Gastroesophageal sphincter (tissue), 4 donors: ENCODE data around the gene LRTM1. TPM values are rescaled to one million over a fixed set of nuclear protein-coding genes. Genes with fewer than 3 reads are reported as not detected.

Experiments used
- ATAC-seq: fragments of 150-250 bp; one replicate; pipeline ENCODE4 v1.9.1; 2016; ENCODE audit warnings: mild to moderate bottlenecking, moderate library complexity
- H3K27ac ChIP-seq, 4 donors: fragments of 200-600 bp; sonication (generic) in 3 of 4; 1 replicate in 3 of 4; 2 replicates in 1 of 4; pipeline ENCODE4 v1.5.1; 2016 to 2019
- H3K27me3 ChIP-seq: fragments of 200-600 bp; sonication (generic); one replicate; pipeline ENCODE4 v1.5.1; 2019
- H3K36me3 ChIP-seq, 2 donors: fragments of 200-600 bp; sonication (generic); one replicate each; pipeline ENCODE4 v1.5.1; 2019; ENCODE audit warnings: control low read depth in 1 of 2
- H3K4me1 ChIP-seq, 3 donors: fragments of 200-600 bp; sonication (generic); 1 replicate in 2 of 3; 2 replicates in 1 of 3; pipeline ENCODE4 v1.5.1; 2016 to 2019; ENCODE audit warnings: control low read depth in 2 of 3
- H3K4me3 ChIP-seq, 2 donors: fragments of 200-600 bp; sonication (generic); one replicate each; pipeline ENCODE4 v1.5.1; 2019; ENCODE audit warnings: mild to moderate bottlenecking in 1 of 2, moderate library complexity in 1 of 2
- H3K9me3 ChIP-seq, 3 donors: fragments of 200-600 bp; sonication (generic); one replicate each; pipeline ENCODE4 v1.5.1; 2017 to 2019; ENCODE audit warnings: control low read depth in 2 of 3
- EP300 ChIP-seq: sonication (generic); formaldehyde crosslinking; IDR thresholded peaks from one replicate; pipeline ENCODE4 v1.6.1; 2017; ENCODE audit warnings: antibody characterized with exemption, mild to moderate bottlenecking
- POLR2A ChIP-seq, 2 donors: fragments of 450-650 bp; IDR thresholded peaks; one replicate each; pipeline ENCODE4 v1.6.1; 2017; ENCODE audit warnings: antibody characterized with exemption in 2 of 2, mild to moderate bottlenecking in 2 of 2, moderate library complexity in 1 of 2
- POLR2AphosphoS5 ChIP-seq: sonication (generic); formaldehyde crosslinking; IDR thresholded peaks from one replicate; pipeline ENCODE4 v1.6.1; 2017; ENCODE audit warnings: antibody characterized with exemption
- WGBS, 2 donors: methylation state at CpG; one replicate each; pipeline ENCODE4 v1.1.5; 2018; ENCODE audit warnings: low coverage in 1 of 2; 5-methylcytosine and 5-hydroxymethylcytosine counted together
- total RNA-seq, 4 donors: library from RNA; depleted of rRNA; stranded (reverse); fragments of >200 nt; gene quantifications; one replicate each; pipeline ENCODE4 v1.1.0, GENCODE V29; 2016
- TF ChIP-seq, protein P1 (sequence below), 4 experiments: fragments of 200-600 bp in 2 of 4; fragments of 450-650 bp in 2 of 4; sonication (generic) in 1 of 4; IDR thresholded peaks; one replicate each; pipeline ENCODE4 v1.5.1; 2017 to 2019; ENCODE audit warnings: antibody characterized with exemption in 4 of 4, mild to moderate bottlenecking in 2 of 4, moderate library complexity in 2 of 4

Gene LRTM1
- total RNA-seq, 4 donors from 2014 or later, result not detected

DNA sequence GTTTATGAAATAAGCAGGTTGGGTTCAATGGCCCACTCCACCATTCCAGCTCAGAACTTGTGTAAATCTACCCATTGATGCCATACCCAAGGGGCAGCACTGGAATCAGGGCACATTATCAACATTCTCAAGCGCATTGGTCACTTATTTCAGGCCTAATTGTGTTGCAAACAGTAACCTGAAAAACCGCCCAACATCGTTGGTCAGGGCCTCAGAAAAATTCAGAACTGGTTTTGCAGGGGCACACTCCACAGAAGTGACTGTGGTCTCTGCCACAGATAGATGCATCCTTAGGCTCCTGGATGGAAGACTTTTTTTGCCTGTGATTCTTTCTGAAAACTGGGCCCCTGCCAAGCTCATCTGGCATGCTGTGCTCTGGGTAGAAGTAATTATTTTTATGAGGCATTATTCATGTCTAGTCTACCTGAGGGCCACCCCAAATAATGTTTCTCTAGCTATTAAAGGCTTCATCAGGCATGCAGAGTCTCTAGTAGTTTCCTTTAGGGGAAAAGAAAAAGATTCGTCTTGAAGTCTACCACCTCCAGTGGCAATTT, 21.7 kb upstream of the LRTM1 start:
- 29 to 83% methylated on average over 1 to 4 of the region's 4 CpGs for WGBS, 2 donors
- no peak for TF ChIP-seq POLR2A (IDR thresholded peaks at IDR 0.05)
- TF ChIP-seq EP300, result no peak
- TF ChIP-seq, protein P1, sequence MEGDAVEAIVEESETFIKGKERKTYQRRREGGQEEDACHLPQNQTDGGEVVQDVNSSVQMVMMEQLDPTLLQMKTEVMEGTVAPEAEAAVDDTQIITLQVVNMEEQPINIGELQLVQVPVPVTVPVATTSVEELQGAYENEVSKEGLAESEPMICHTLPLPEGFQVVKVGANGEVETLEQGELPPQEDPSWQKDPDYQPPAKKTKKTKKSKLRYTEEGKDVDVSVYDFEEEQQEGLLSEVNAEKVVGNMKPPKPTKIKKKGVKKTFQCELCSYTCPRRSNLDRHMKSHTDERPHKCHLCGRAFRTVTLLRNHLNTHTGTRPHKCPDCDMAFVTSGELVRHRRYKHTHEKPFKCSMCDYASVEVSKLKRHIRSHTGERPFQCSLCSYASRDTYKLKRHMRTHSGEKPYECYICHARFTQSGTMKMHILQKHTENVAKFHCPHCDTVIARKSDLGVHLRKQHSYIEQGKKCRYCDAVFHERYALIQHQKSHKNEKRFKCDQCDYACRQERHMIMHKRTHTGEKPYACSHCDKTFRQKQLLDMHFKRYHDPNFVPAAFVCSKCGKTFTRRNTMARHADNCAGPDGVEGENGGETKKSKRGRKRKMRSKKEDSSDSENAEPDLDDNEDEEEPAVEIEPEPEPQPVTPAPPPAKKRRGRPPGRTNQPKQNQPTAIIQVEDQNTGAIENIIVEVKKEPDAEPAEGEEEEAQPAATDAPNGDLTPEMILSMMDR (IDR thresholded peaks at IDR 0.05), result no peak
- TF ChIP-seq POLR2AphosphoS5, result no peak
- no peak for ATAC-seq
- Histone ChIP-seq H3K4me1 (peaks cover 0 to 16% (median 7%) of the 10 kb centered on the region in 3 donors), H3K9me3 (no peaks in the 10 kb centered on the region), H3K36me3 (no peaks in the 10 kb centered on the region), H3K4me3 (no peak overlapping the region), H3K27me3 (no peaks in the 10 kb centered on the region), H3K27ac (no peak overlapping the region)

GRCh38 chr3:54941690-54942362, 14.0 kb upstream of the LRTM1 start:
- H3K27ac ChIP-seq, result no peak overlapping the region
- H3K36me3 ChIP-seq, result no peaks in the 10 kb centered on the region
- WGBS, 2 donors, result 86 to 100% methylated on average over 1 to 5 of the region's 7 CpGs
- TF ChIP-seq, protein P1 (IDR thresholded peaks at IDR 0.05), result no peak
- TF ChIP-seq POLR2AphosphoS5 (no peak), POLR2A (IDR thresholded peaks at IDR 0.05) (no peak), EP300 (no peak)
- no peaks in the 10 kb centered on the region for H3K9me3 ChIP-seq
- no peak overlapping the region for H3K4me3 ChIP-seq
- no peak for ATAC-seq
- no peaks in the 10 kb centered on the region for H3K27me3 ChIP-seq
- H3K4me1 ChIP-seq, result no peaks in the 10 kb centered on the region

- TF ChIP-seq POLR2AphosphoS5 (no peak), POLR2A (IDR thresholded peaks at IDR 0.05) (no peak), EP300 (no peak)
- TF ChIP-seq, protein P1 (IDR thresholded peaks at IDR 0.05), result no peak
- Histone ChIP-seq H3K4me3 (no peak overlapping the region), H3K9me3 (no peaks in the 10 kb centered on the region), H3K4me1 (no peaks in the 10 kb centered on the region), H3K36me3 (no peaks in the 10 kb centered on the region), H3K27ac (no peak overlapping the region), H3K27me3 (no peaks in the 10 kb centered on the region)
- 59 to 64% methylated on average over 2 of the region's 2 CpGs for WGBS, 2 donors
- ATAC-seq, result no peak
Observed at GRCh38 chr3:54940971-54941370, 13.1 kb upstream of the LRTM1 start.

GRCh38 chr3:54939557-54940300, 11.9 kb upstream of the LRTM1 start:
- H3K27ac ChIP-seq, result no peak overlapping the region
- H3K4me3 ChIP-seq, result no peak overlapping the region
- H3K4me1 ChIP-seq, result no peaks in the 10 kb centered on the region
- no peaks in the 10 kb centered on the region for H3K36me3 ChIP-seq
- ATAC-seq, result no peak
- H3K27me3 ChIP-seq, result no peaks in the 10 kb centered on the region
- WGBS, 2 donors, result 63% methylated on average over 5 of the region's 6 CpGs; no CpG with 5 or more reads in 1 of the 2 donors
- H3K9me3 ChIP-seq, result no peaks in the 10 kb centered on the region
- TF ChIP-seq POLR2AphosphoS5 (no peak), EP300 (no peak), POLR2A (IDR thresholded peaks at IDR 0.05) (no peak)
- TF ChIP-seq, protein P1 (IDR thresholded peaks at IDR 0.05), result no peak
